ENCODE results near the gene TTYH1.

TTYH1 gene

DNA sequence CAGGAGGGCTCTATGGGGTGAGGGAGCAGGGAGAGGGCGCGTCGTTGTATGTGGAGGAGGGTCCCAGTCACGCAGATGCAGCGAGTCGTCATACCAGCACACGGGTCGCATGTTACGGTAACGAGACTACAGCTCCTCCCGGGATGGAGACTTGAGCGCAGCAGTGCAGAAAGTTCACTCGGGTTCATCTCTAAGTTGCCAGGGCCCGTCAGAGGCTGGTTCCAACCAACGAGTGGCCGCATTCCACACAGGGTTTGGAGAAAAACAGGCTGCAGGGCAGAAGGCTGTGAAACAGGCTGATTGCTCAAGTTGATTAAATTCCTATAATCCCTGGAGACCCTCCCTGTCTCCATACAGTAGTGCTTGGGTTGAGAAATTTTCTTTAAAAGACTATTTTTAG lies 21.9 kb upstream of the TTYH1 start:
- DNase-seq, result no peak

DNA sequence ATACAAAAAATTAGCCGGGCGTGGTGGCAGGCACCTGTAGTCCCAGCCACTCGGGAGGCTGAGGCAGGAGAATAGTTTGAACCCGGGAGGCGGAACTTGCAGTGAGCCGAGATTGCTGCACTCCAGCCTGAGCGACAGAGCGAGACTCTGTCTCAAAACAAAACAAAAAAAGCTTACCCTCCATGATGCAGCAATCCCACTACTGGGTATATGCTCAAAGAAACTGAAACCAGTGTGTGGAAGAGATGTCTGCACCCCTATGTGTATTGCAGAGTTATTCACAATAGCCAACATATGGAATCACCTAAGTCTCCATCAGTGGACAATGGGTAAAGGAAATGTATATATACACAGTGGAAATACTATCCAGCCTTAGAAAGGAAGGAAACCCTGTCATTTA lies 19.6 kb upstream of the TTYH1 start:
- DNase-seq, result no peak

- no peak for DNase-seq
Measured at GRCh38 chr19:54399189-54399588, 16.1 kb upstream of the TTYH1 start.

DNA sequence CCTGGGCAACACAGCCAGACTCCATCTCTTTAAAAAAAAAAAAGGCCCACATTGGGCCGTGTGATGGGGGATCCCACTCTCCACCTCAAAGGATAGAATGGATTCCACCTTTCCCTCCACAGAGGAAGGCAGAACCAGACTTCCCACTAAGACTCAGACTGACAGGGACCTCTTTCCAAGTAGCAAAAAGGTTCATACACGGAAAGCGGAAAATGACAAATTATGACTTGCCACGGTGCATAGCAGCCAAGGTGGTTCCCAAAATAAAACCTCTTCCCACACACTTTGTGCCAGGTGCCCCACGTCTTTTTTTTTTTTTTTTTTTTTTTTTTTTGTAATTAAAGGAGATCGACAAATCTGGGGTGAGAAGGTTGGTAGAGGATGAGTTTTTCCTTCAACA lies 14.4 kb upstream of the TTYH1 start:
- DNase-seq, result no peak

- no peak for DNase-seq
Measured at GRCh38 chr19:54403054-54403453, 12.2 kb upstream of the TTYH1 start.

- no peak for DNase-seq
Measured at GRCh38 chr19:54405628-54406027, 9.6 kb upstream of the TTYH1 start.

- DNase-seq, result no peak
Measured at GRCh38 chr19:54407780-54408179, 7.5 kb upstream of the TTYH1 start.

GRCh38 chr19:54408456-54409026 lies 6.7 kb upstream of the TTYH1 start:
- no peak for DNase-seq

DNA sequence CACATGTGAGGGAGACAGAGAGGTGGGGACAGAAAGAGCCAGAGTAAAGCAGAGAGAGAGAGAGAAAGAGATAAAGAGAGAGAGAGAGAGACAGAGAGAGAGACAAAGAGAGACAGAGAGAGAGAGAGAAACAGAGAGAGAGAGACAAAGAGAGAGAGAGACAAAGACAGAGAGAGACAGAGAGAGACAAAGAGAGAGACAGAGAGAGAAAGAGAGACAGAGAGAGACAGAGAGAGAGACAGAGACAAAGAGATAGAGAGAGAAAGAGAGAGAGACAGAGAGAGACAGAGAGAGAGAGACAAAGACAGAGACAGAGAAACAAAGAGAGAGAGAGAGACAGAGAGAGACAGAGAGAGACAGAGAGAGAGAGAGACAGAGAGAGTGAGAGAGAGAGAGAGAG lies 4.2 kb upstream of the TTYH1 start:
- no peak for DNase-seq

- no peak for DNase-seq
Measured at GRCh38 chr19:54412877-54413276, 2.4 kb upstream of the TTYH1 start.

DNA sequence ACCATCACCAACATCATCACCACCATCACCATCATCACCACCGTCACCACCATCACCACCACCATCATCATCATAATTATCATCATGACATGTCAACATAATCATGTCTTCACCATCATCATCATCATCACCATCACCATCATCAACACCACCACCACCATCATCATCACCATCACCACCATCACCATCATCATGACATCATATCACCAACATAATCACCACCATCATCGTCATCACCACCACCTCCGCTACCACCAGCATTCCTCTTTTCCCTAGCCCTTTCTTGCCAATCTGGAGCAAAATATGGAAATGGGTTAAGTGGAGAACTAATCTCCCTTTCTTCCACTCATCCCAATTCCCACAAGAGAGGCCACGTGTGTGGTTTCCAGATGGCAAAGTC lies 1.1 kb upstream of the TTYH1 start:
- no peak for DNase-seq

GRCh38 chr19:54415901-54416673 lies 823 bp downstream of the TTYH1 start:
- no peak for DNase-seq

- DNase-seq, result no peak
Measured at GRCh38 chr19:54416695-54417491, 1.6 kb downstream of the TTYH1 start.

DNA sequence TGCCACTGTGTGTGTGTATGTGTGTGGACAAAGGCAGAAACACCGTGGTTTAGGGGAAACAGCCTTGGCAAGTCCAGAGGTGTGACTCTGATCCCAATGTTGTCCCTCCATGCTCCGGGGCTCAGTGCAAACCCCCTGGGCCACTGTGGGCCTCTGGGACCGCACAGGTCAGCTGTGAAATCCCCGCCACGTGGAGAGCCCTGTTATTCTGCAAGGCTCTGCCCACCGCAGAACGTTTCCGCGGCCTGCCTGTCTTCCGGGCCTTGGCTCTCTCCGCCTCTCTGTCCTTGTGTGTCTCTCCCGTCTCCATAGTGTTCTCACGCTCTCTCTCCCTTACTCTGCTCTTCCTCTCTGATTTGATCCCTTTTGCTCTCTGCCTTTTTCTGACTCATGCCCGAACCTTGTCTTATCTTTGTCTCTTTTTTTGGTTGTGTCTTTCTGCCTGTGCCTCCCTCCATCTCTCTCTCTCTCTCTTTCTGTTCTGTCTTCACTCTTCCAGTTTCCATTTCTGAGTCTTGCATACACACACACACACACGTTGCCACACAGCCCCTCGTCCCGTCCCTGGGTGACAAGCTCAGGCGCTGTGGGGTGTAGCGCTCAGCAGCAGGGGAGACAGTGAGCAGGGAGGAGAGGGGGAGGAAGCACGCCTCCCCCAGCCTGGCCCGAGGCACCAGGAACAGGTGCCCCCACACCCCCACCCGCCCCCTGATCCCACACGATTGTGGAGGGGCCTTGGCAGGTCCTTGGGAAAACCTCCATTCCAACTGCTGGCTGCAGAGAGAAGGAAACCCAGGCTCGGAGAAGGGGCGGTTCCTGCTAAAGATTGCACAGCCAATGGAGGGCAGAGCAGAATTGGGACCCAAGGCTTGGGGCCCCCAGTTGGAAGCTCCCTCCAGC lies 3.0 kb downstream of the TTYH1 start:
- DNase-seq, result no peak

DNA sequence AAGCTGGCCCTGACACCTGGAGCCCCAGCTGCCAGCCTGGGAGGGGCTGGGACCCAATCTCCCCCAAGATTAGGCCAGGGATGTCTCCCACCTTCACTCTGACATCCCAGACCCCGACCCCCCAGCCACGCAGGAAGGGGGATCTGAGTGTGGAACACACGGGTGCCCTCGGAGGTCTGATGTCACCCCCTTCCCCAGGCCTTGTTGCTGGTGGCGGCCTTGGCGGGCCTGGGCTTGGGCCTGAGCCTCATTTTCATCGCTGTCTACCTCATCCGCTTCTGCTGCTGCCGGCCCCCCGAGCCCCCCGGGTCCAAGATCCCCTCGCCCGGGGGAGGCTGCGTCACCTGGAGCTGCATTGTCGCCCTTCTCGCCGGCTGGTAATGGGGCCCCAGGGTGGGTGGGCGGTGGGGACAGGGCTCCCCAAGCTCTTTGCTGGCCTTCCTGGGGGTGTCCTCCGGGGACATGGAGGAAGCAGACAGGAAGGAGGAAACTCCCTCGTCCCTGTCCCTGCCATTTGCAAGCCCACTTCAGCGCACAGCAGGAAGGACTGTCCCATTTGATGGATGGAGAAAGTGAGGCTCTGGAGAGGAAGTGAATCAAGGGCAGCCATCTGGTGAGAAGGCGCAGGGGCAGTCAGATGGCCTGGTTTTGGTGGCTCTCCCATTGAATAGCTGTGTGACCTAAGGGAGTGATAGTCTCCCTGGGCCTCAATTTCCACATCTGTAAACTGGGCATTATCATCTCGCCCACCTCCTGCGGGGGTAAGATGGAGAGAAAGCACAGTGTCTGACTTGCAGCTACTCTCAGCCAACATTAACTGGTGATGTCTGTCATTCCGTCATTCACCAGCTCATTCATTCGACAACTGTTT lies 3.9 kb downstream of the TTYH1 start:
- no peak for DNase-seq

GRCh38 chr19:54420068-54420382 lies 4.8 kb downstream of the TTYH1 start:
- DNase-seq, result no peak

GRCh38 chr19:54420383-54421168 lies 5.3 kb downstream of the TTYH1 start:
- no peak for DNase-seq

DNA sequence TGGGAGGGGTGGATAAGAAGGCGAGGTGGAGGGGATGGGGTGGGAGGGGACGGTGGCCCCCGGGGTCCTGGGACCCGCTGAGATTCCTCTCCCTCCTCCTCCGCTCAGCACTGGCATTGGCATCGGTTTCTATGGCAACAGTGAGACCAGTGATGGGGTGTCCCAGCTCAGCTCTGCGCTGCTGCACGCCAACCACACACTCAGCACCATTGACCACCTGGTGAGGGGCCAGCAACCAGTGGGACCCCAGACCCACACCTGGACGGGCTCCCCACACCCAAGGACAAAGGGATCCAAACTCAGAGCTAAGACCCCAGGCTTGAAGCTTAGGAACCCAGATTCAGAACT lies 5.9 kb downstream of the TTYH1 start:
- no peak for DNase-seq

DNA sequence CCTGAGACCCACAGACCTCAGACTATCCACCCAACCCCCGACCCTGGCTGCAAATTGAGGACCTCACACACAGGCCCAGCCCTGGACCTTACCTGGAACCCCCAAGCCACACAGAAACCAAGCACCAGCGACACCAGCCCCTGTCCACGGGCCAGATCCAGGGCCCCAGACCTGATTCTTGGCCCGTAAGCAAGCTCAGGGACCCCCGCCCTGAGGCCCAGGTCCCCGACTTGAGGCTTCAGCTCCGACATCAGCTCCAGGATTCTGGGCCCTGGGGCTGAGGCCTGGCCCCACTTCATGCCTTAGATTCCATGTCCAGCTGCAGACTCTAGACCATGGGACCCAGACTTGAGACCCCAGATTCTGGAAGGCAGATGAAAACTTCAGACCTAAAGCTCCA lies 6.3 kb downstream of the TTYH1 start:
- no peak for DNase-seq

DNA sequence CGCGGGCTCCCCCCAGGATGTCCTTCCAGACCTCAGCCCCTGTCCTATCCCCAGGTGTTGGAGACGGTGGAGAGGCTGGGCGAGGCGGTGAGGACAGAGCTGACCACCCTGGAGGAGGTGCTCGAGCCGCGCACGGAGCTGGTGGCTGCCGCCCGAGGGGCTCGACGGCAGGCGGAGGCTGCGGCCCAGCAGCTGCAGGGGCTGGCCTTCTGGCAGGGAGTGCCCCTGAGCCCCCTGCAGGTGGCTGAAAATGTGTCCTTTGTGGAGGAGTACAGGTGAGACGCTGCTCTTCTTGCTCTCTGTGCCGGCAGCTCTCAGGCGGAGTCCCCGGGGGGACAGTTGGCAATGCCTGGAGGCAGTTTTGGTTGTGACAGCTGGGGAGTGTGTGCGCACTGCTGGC lies 6.9 kb downstream of the TTYH1 start:
- no peak for DNase-seq

DNA sequence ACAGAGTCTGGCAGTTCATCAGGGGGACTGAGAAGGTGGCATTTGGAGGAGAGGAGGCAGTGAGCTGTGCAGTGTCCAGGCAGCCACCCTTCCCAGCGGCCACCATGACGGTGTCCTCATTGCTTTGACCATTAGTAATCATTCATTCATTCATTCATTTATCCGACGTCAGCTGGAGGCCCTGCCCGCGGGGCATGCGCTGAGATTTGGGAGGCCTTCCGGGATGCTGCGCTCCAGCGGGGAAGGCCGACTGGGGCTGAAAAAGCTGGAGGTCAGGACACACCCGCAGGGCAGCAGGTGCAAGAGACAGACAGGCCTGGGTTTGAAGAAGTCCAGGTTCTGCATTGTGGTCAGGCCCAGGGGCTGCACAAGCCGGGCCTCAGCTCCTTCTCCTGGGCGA lies 8.9 kb downstream of the TTYH1 start:
- no peak for DNase-seq

All from COR-L47 (cell line).